SU-DHL-6 (cell line): ENCODE measurements around the gene WBP2NL.

Source experiments
- H2AFZ ChIP-seq: fragments of 200-600 bp; sonication (generic); 2 replicates; pipeline ENCODE4 v1.6.1; 2014; ENCODE audit warnings: low read depth, mild to moderate bottlenecking, moderate library complexity, mixed read lengths, antibody characterized with exemption, low read length; ENCODE audit not compliant: severe bottlenecking
- H3F3A ChIP-seq: fragments of 200-600 bp; shearing (Covaris generic); 2 replicates; pipeline ENCODE4 v1.6.0; 2016; ENCODE audit warnings: antibody characterized with exemption, mild to moderate bottlenecking; ENCODE audit not compliant: insufficient read depth
- H3K27ac ChIP-seq: fragments of 200-600 bp; sonication (generic); 2 replicates; pipeline ENCODE4 v1.5.1; 2016; ENCODE audit warnings: low read depth, mild to moderate bottlenecking, low read length, moderate library complexity, mixed read lengths
- H3K27me3 ChIP-seq: fragments of 200-600 bp; sonication (generic), shearing (Covaris generic); 2 replicates; pipeline ENCODE4 v1.6.0; 2014; ENCODE audit warnings: mild to moderate bottlenecking, low read length
- H3K36me3 ChIP-seq: fragments of 200-600 bp; sonication (generic); 2 replicates; pipeline ENCODE4 v1.6.1; 2014; ENCODE audit warnings: mild to moderate bottlenecking, low read length, mixed read lengths
- H3K4me2 ChIP-seq: fragments of 300-600, 200-600 bp; shearing (Covaris generic), sonication (generic); 2 replicates; pipeline ENCODE4 v1.6.0; 2014; ENCODE audit warnings: low read length, low read depth, mild to moderate bottlenecking; ENCODE audit not compliant: poor library complexity, severe bottlenecking
- H3K4me3 ChIP-seq: fragments of 200-600 bp; sonication (generic); 2 replicates; pipeline ENCODE4 v1.5.1; 2014; ENCODE audit warnings: antibody characterized with exemption, low read length, mild to moderate bottlenecking, mixed read lengths; ENCODE audit not compliant: insufficient read depth, poor library complexity, severe bottlenecking
- H3K79me2 ChIP-seq: fragments of 200-600 bp; sonication (generic); 2 replicates; pipeline ENCODE4 v1.6.1; 2014; ENCODE audit warnings: mild to moderate bottlenecking, low read length, moderate library complexity; ENCODE audit not compliant: insufficient read depth
- H3K9ac ChIP-seq: fragments of 200-600 bp; sonication (generic); 2 replicates; pipeline ENCODE4 v1.7.0; 2014; ENCODE audit warnings: mild to moderate bottlenecking, low read length
- H3K9me2 ChIP-seq: fragments of 200-600 bp; sonication (generic); replicated peaks from 2 replicates; pipeline ENCODE4 v1.6.1; 2014; ENCODE audit warnings: low read length; ENCODE audit not compliant: insufficient read depth
- H3K9me3 ChIP-seq: fragments of 200-600 bp; sonication (generic); 2 replicates; pipeline ENCODE4 v1.6.1; 2014; ENCODE audit warnings: low read length, mixed read lengths; ENCODE audit not compliant: insufficient read depth
- H4K20me1 ChIP-seq: fragments of 200-600 bp; sonication (generic); 2 replicates; pipeline ENCODE4 v1.6.1; 2014; ENCODE audit warnings: low read depth, mild to moderate bottlenecking, antibody characterized with exemption, low read length, moderate library complexity, mixed read lengths
- EZH2phosphoT487 ChIP-seq: fragments of 200-600 bp; sonication (generic), shearing (Covaris generic); conservative IDR thresholded peaks from 2 replicates; pipeline ENCODE4 v1.6.1; 2018; ENCODE audit warnings: mild to moderate bottlenecking, antibody characterized with exemption, low read length, moderate library complexity, mixed read lengths
- TF ChIP-seq, protein P1 (sequence below): fragments of 200-600 bp; sonication (generic); IDR thresholded peaks from one replicate; pipeline ENCODE4 v1.5.1; 2017; ENCODE audit warnings: antibody characterized with exemption, mild to moderate bottlenecking, low read length, moderate library complexity; ENCODE audit not compliant: insufficient read depth, poor library complexity, severe bottlenecking

Gene WBP2NL

DNA sequence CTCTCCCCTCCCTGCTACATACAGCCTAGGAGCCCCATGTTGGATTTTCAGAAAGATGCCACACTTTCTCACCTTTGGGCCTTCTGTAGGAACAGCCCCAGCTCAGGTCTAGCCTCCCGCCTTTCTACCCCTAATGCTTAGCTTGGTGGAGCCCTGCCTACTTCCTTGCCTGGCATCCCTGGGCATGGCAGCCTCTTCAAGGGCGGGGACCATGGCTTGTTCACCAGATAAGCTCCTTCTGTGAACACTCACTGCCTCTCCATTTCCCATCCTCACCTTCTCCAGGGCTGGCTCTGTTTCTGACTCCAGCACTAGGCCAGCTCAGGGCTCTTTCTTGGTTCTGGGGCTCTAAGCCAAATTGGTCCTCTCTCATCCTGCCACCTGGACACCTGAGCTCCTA, 28.0 kb upstream of the WBP2NL start:
- no peaks in the 10 kb centered on the region for H3K9me2 ChIP-seq
- H3K27me3 ChIP-seq: no peaks in the 10 kb centered on the region
- no peak overlapping the region for H3K27ac ChIP-seq
- H3F3A ChIP-seq: no peaks in the 10 kb centered on the region
- H3K79me2 ChIP-seq: no peaks in the 10 kb centered on the region
- no peak overlapping the region for H3K4me3 ChIP-seq
- no peak overlapping the region for H2AFZ ChIP-seq
- no peak for TF ChIP-seq EZH2phosphoT487
- TF ChIP-seq, protein P1, sequence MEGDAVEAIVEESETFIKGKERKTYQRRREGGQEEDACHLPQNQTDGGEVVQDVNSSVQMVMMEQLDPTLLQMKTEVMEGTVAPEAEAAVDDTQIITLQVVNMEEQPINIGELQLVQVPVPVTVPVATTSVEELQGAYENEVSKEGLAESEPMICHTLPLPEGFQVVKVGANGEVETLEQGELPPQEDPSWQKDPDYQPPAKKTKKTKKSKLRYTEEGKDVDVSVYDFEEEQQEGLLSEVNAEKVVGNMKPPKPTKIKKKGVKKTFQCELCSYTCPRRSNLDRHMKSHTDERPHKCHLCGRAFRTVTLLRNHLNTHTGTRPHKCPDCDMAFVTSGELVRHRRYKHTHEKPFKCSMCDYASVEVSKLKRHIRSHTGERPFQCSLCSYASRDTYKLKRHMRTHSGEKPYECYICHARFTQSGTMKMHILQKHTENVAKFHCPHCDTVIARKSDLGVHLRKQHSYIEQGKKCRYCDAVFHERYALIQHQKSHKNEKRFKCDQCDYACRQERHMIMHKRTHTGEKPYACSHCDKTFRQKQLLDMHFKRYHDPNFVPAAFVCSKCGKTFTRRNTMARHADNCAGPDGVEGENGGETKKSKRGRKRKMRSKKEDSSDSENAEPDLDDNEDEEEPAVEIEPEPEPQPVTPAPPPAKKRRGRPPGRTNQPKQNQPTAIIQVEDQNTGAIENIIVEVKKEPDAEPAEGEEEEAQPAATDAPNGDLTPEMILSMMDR: no peak
- H3K36me3 ChIP-seq: no peaks in the 10 kb centered on the region
- H3K9me3 ChIP-seq: no peaks in the 10 kb centered on the region
- no peak overlapping the region for H3K9ac ChIP-seq
- H3K4me2 ChIP-seq: no peak overlapping the region
- H4K20me1 ChIP-seq: no peaks in the 10 kb centered on the region

DNA sequence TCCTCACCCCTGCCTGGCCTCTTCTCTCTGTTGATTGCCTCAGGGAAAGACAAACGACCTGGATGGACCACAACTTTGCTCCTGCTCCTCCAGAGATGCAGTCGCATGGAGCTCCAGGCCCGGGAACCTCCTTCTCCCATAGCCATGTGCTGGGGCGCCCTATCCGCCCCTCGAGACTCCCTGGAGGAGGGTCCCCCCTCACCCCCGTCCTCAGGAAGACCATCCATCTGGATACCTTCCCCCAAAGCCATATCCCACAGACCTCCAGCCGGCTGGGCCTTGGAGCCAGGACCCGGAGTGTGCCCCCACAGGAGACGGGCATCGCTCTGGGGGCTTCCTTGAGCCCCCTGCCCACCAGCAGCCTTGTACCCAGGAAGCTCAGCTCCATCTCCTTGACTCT, 27.2 kb upstream of the WBP2NL start:
- Histone ChIP-seq H3K9ac (no peak overlapping the region), H3F3A (no peaks in the 10 kb centered on the region), H2AFZ (no peak overlapping the region)

DNA sequence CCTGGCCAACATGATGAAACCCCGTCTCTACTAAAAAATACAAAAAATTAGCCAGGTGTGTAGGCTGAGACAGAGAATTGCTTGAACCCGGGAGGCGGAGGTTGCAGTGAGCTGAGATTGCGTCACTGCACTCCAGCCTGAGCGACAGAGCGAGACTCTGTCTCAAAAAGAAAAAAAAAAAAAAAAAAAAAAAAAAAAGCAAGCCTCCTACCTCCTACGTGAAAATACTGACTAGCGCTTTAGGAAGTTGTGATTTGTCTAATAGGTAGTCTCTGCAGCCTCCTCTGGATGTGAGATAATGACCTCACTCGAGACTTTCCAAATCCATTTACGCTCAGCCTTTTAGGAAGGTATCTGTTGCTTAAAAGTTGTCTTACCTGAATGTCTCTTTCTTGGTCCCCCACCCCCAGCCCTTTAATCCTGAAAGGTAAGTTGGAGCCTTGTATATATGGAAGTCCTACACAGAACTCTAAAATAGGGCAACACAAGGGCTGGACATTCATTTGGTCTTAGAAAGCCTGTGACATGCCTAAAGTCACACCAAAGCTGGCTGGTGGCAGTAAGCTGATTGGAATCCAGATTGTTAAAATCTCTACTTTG, 23.8 kb upstream of the WBP2NL start:
- no peak overlapping the region for H3K9ac ChIP-seq
- no peak overlapping the region for H3K4me2 ChIP-seq
- TF ChIP-seq, protein P1: no peak
- TF ChIP-seq EZH2phosphoT487: no peak
- no peaks in the 10 kb centered on the region for H3K36me3 ChIP-seq
- no peaks in the 10 kb centered on the region for H3F3A ChIP-seq
- H3K27ac ChIP-seq: no peak overlapping the region
- no peaks in the 10 kb centered on the region for H3K9me2 ChIP-seq
- H3K27me3 ChIP-seq: no peaks in the 10 kb centered on the region
- no peaks in the 10 kb centered on the region for H3K9me3 ChIP-seq
- H3K4me3 ChIP-seq: no peak overlapping the region
- no peaks in the 10 kb centered on the region for H3K79me2 ChIP-seq
- H4K20me1 ChIP-seq: no peaks in the 10 kb centered on the region
- no peak overlapping the region for H2AFZ ChIP-seq

More for the DNA sequence above, 27.2 kb upstream of the WBP2NL start:
- Histone ChIP-seq H3K27me3 (no peaks in the 10 kb centered on the region), H3K27ac (no peak overlapping the region), H3K36me3 (no peaks in the 10 kb centered on the region), H4K20me1 (no peaks in the 10 kb centered on the region), H3K9me2 (no peaks in the 10 kb centered on the region), H3K4me3 (no peak overlapping the region), H3K79me2 (no peaks in the 10 kb centered on the region), H3K4me2 (no peak overlapping the region), H3K9me3 (no peaks in the 10 kb centered on the region)
- TF ChIP-seq EZH2phosphoT487: no peak
- TF ChIP-seq, protein P1: no peak
